RPMI8226 (cell line): ENCODE results near the gene DNTTIP2.
"Not testable (repeated sequence)": the region's sequence is repeated elsewhere in the genome, so short reads cannot be mapped to it uniquely, and the experiment has no call there.

Source experiments
- DNase-seq: peaks from one replicate; pipeline ENCODE4 v3.0.0-alpha.2; 2015

Gene DNTTIP2

GRCh38 chr1:93878889-93879586, at the start of gene DNTTIP2:
TSS of gene DNTTIP2 (minus strand) at chr1:93879206. CDS start at chr1:93879148, 58 bp downstream.
- peak; percentile 88 for DNase-seq

GRCh38 chr1:93925206-93925605, 46.2 kb upstream of the DNTTIP2 start:
- no peak for DNase-seq

DNA sequence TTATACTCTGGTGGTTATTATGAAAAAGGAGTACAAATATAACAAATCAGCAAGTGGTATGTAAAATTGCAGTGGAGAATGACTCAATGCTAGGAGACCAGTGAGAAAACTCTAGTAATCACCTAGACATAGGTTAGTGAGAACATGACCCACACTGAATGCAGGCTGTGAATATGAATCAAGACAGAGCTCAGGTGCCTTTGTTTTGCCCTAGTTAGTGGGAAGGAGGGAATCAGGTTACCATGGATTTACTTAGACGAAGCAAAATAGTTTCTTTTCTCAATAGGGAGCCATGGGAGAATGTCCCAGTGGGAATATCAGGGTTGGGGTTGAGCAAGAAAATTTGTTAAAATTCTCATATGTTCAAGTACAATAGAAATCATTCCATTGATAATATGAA, 40.8 kb upstream of the DNTTIP2 start:
- DNase-seq = no peak

DNA sequence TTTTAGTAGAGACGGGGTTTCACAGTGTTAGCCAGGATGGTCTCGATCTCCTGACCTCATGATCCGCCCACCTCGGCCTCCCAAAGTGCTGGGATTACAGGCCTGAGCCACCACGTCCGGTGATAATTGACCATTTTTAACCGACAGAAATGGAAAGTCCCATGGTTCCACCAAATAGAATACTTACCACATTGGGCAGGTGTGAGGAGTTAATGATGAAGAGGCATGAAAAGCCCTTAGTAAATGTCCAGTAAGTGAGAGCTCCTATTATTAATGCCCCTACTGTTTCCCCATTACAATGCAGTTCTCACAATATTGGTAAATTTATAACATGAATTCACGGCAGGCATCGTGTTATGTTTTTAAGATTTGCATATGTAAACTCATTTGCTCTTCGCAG, 38.3 kb upstream of the DNTTIP2 start:
- no peak for DNase-seq

- not testable (repeated sequence) for DNase-seq
These were observed 31.9 kb upstream of the DNTTIP2 start for GRCh38 chr1:93910880-93911279.

- no peak for DNase-seq
These were observed 31.3 kb upstream of the DNTTIP2 start for GRCh38 chr1:93910305-93910704.

DNA sequence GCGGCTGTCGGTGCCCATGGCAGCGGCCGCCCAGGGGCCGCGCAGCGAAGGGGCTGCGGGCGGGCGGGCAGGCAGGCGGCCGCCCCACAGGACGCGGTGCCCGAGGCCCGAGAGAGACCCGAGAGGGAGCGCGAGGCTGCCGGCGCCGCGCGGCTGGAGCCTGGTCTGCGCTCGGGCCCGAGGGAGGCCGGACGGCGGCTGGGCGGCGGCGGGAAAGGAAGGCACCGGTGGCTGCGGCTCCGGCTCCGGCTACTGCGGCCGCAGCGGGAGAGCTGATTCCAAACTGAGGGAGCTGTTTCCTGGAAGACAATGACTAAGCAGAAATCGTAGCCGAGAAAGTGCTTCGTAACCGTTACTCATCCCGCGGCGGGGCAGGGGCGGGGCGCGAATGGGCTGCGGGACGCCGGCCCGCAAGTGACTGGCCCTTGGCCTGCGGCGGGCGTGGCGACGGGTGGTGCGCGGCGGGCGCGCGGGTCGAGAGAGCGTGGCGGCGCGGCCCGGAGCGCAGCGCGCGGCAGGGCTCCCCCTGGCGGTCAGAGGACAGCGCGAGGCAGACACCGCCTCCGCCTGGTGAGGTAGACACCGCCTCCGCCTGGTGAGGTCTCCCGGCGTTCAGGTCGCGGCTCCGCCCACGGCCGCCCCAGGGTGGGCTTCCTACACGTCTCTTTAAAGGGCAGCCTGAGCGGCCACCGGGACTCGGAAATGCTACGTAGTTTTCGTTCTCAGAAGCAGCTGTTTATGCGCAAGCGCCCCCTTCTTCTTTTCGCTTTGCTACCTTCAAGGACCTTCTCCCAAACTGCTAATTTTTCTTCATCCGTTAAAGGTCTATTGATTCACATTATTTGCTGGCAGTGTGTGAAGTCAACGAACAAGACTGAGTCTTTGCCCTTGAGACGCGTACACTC, 30.4 kb upstream of the DNTTIP2 start, which contains the start of gene GCLM:
Gene GCLM, minus strand, starts transcription at position 285 of the 905 bp plus-strand sequence. Its CDS starts 267 bp downstream, at position 18.
- peak; percentile 91 for DNase-seq

- DNase-seq = peak; percentile 85
These were observed 29.6 kb upstream of the DNTTIP2 start for GRCh38 chr1:93908394-93909145.

DNA sequence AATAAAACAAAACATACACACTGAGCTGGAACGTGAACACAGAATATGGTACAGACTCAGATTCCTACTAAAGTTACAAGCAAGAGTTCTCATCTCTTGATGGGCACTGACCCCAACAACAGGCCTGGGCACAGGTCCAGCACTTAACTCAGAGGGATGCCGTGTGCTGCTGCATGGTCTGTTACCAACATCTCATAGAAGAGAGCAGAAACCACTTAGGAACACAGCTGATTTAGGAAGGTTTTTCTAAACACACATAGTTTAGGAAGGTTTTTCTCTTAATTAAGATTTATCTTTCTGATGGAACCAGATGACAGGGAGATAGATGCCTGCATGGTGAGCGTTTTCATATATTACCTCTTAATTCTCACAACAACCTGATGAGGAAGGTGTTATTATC, 28.7 kb upstream of the DNTTIP2 start:
- DNase-seq = peak; percentile 54

GRCh38 chr1:93906480-93906879, 27.5 kb upstream of the DNTTIP2 start:
- DNase-seq = no peak

GRCh38 chr1:93905734-93906133, 26.7 kb upstream of the DNTTIP2 start:
- no peak for DNase-seq

DNA sequence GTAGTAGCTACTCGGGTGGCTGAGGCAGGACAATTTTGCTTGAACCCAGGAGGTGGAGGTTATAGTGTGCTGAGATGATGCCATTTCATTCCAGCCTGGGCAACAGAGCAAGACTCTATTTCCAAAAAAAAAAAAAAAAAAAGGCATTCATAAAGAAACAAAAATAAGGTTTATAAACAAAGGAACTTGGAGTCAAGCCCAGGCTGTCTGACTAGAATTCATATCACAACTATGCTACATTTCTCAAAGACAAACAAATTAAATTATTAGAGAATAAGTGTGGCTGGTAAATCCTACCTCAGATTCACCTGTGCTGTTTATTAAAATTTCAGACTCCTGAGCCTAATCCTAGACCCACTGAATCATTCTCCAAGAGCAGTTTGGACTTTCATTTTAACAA, 26.0 kb upstream of the DNTTIP2 start:
- DNase-seq = no peak

DNA sequence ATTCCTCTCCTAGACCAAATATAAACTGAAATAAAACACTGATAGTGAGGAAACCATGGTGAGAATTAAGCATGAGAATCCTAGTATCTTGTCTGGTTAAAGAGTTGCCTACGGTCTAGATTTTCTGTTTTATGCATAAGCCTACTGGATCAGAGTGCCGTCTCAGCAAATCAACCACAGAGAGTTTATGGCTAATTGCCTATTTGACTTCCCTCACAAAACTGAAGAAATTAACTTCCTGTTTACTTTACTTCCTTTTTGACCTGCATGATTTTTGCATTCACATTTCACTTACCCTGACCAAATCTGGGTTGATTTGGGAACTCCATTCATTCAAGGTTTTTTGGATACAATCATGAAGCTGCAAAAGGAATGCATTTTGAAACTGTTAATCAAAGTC, 25.2 kb upstream of the DNTTIP2 start:
- peak; percentile 78 for DNase-seq

GRCh38 chr1:93900723-93901504, 21.9 kb upstream of the DNTTIP2 start:
- DNase-seq = no peak

GRCh38 chr1:93899543-93900207, 20.7 kb upstream of the DNTTIP2 start:
- DNase-seq = no peak

GRCh38 chr1:93888900-93889299, 9.9 kb upstream of the DNTTIP2 start:
- DNase-seq = no peak

DNA sequence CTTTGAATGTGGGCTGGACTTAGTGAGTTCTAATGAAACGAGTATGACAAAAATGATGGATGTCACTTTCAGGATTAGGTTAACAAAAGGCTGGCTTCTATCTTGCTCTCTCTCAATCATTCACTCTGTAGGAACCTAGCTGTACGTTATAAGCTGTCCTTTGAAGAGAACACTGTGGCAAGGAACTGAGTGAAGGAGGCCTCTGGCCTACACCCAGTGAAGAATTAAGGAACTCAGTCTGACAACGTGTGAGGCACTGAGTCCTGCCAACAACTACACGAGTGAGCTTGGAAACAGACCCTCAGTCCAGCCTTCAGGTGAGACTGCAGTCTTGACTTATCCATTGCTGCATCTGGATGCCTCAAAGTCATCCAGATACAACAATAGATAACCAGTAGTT, 3.3 kb upstream of the DNTTIP2 start:
- no peak for DNase-seq

DNA sequence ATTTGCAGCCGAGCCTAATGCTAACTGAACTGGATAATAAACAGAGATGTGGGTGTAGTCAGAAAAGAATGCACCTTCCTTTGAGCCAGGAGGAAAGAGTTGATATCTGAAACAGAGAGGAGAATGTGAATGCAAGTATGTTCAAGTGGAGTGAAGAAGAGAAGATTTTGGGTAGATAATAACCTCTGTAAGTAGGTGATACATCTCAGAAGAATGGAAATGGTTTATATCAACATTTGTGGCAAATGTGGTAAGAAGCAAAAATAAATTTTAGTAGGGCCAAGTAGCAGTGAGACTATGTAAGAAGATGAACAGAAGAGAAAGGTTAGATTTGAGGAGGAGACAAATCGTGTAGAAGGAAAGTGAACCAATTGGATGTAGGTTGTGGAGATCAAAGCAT, 1.7 kb upstream of the DNTTIP2 start:
- DNase-seq = no peak

DNA sequence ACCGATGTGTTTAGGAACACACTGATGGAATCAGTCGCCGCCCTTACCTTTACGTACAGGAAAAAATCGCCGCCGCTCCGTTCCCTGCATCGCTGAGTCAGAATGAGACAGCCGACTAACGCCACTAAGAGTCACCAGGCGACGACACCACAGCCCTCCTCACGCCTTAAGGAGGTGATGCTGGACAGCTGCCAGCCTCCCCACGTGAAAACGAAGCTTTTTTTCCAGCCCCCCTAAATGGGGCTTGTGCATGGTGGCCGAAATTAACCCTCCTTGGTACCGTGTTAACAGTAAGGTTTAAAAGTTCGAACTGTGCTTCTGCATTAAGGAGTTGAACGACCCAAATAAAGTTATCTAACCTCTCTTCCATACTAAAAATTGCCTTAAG, 511 bp downstream of the DNTTIP2 start:
- peak; percentile 48 for DNase-seq

- DNase-seq = no peak
These were observed 1.5 kb downstream of the DNTTIP2 start for GRCh38 chr1:93877529-93877928.

DNA sequence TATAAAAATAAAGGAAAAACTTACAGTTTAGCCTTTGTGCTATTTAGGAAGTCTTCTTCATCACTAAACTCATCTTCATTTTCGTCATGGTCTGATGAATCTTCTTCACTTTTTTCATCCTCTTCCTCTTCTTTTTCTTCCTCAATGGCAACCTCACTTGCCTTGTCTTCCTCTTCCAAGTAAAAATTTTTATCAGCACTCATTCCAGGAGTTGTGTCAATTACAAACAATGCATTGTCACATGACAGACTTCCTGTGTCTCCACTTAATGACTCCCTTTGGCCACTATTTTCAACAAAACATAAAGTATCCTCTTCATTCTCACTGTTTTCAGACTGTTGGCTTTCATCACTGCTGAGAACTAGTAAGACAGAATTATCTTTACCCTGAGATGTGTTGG, 2.8 kb downstream of the DNTTIP2 start:
- no peak for DNase-seq
